GM12878 (cell line): Measurements from ENCODE around the gene RPA3. TPM values are rescaled to one million over a fixed set of nuclear protein-coding genes. Genes with fewer than 3 reads are reported as not detected.

ENCODE experiments used
- ATAC-seq: fragments of 200-7000 bp; cut with Tn5 transposase; 3 replicates; pipeline ENCODE4 v1.9.1; 2020; ENCODE audit warnings: mild to moderate bottlenecking, moderate library complexity
- BruUV-seq: library from RNA; stranded (reverse); fragments of 400-500 nt; replicated peaks from 2 replicates; lab custom pipeline; 2021; lab: Mats Ljungman, UMichigan
- CTCF ChIA-PET: fragments of 300-600 bp; sonication (Branson Sonifier 250); formaldehyde crosslinking; extraction: SDS; loops from one replicate; lab custom pipeline; 2021; ENCODE audit warnings: inconsistent platforms; lab: Yijun Ruan, JAX
- POLR2A ChIA-PET: fragments of 350-600 bp; formaldehyde crosslinking; extraction: SDS; loops from one replicate; lab custom pipeline; 2021; ENCODE audit warnings: inconsistent platforms; lab: Charles Lee
- RAD21 ChIA-PET: fragments of 300-600 bp; sonication (Branson Sonifier 250); formaldehyde crosslinking; loops from one replicate; lab custom pipeline; 2023; ENCODE audit warnings: antibody characterized with exemption; ENCODE audit not compliant: unreplicated experiment; lab: Charles Lee
- SMC1A ChIA-PET: fragments of 300-600 bp; sonication (Branson Sonifier 250); formaldehyde crosslinking; loops from one replicate; lab custom pipeline; 2023; ENCODE audit not compliant: unreplicated experiment, uncharacterized antibody; lab: Charles Lee
- DNase-seq: peaks from one replicate; pipeline ENCODE4 v3.0.0-alpha.2; 2011; ENCODE audit warnings: low read depth, low spot score
- FAIRE-seq: peaks from 3 replicates; lab custom pipeline; 2011; peaks lifted over from hg19 to GRCh38; lab: Jason Lieb, UNC
- H2AFZ ChIP-seq: 2 replicates; pipeline ENCODE4 v1.6.0; 2011; ENCODE audit warnings: low read depth, low read length, control low read depth; ENCODE audit not compliant: control insufficient read depth
- H3K27ac ChIP-seq: 2 replicates; pipeline ENCODE4 v1.5.1; 2011; ENCODE audit warnings: control low read depth; ENCODE audit not compliant: control insufficient read depth, insufficient read depth
- H3K27me3 ChIP-seq, 2 experiments: replicated peaks in 1 of 2; 2 replicates each; pipeline versions ENCODE4 v1.6.0 to v1.6.1; 2011; ENCODE audit warnings: low read length in 1 of 2; ENCODE audit not compliant: control insufficient read depth in 2 of 2, insufficient read depth in 2 of 2
- H3K36me3 ChIP-seq, 2 experiments: 2 replicates each; pipeline ENCODE4 v1.5.1; 2011; ENCODE audit warnings: low read length in 1 of 2; ENCODE audit not compliant: control insufficient read depth in 2 of 2, insufficient read depth in 2 of 2
- H3K4me1 ChIP-seq: 2 replicates; pipeline ENCODE4 v1.6.1; 2011; ENCODE audit warnings: mild to moderate bottlenecking, low read length, moderate library complexity, mixed read lengths; ENCODE audit not compliant: control insufficient read depth, insufficient read depth
- H3K4me2 ChIP-seq: 2 replicates; pipeline ENCODE4 v1.6.0; 2011; ENCODE audit warnings: control low read depth; ENCODE audit not compliant: control insufficient read depth, insufficient read depth
- H3K4me3 ChIP-seq: fragments of 200-600 bp; sonication (generic); 2 replicates; pipeline ENCODE4 v1.5.1; 2016
- H3K79me2 ChIP-seq: 2 replicates; pipeline ENCODE4 v1.6.0; 2011; ENCODE audit warnings: low read length; ENCODE audit not compliant: control insufficient read depth, insufficient read depth
- H3K9ac ChIP-seq: 2 replicates; pipeline ENCODE4 v1.8.0; 2011; ENCODE audit warnings: low read length, control low read depth, mixed read lengths; ENCODE audit not compliant: control insufficient read depth, insufficient read depth
- H3K9me3 ChIP-seq: replicated peaks from 3 replicates; pipeline ENCODE4 v1.5.1; 2011; ENCODE audit warnings: mild to moderate bottlenecking, low read length; ENCODE audit not compliant: control insufficient read depth, insufficient read depth
- H4K20me1 ChIP-seq: 2 replicates; pipeline ENCODE4 v1.6.0; 2011; ENCODE audit not compliant: control insufficient read depth, insufficient read depth
- CBFB ChIP-seq: IDR thresholded peaks from 2 replicates; pipeline ENCODE4 v1.6.1; 2016; ENCODE audit warnings: antibody characterized with exemption, low read depth
- E2F8 ChIP-seq: fragments of 450-650 bp; IDR thresholded peaks from 2 replicates; pipeline ENCODE4 v1.6.1; 2018; ENCODE audit warnings: mild to moderate bottlenecking, low read depth, moderate library complexity; ENCODE audit not compliant: partially characterized antibody
- HCFC1 ChIP-seq: fragments of 150-350 bp; IDR thresholded peaks from 2 replicates; pipeline ENCODE4 v1.6.1; 2014; ENCODE audit warnings: low read length
- LARP7 ChIP-seq: fragments of 450-650 bp; IDR thresholded peaks from 2 replicates; pipeline ENCODE4 v1.6.1; 2017; ENCODE audit warnings: mild to moderate bottlenecking
- MEF2B ChIP-seq: fragments of 450-650 bp; IDR thresholded peaks from 2 replicates; pipeline ENCODE4 v1.6.1; 2018; ENCODE audit warnings: mild to moderate bottlenecking, moderate library complexity; ENCODE audit not compliant: partially characterized antibody, poor library complexity, severe bottlenecking
- MXI1 ChIP-seq: fragments of 150-350 bp; IDR thresholded peaks from 2 replicates; pipeline ENCODE4 v1.6.1; 2011; ENCODE audit warnings: low read depth, mild to moderate bottlenecking, inconsistent platforms, low read length, improper control_type of control experiment
- MYB ChIP-seq: fragments of 150-350 bp; IDR thresholded peaks from 2 replicates; pipeline ENCODE4 v1.6.1; 2014; ENCODE audit warnings: mild to moderate bottlenecking, low read depth, low read length, borderline replicate concordance
- MYC ChIP-seq: IDR thresholded peaks from 2 replicates; pipeline ENCODE4 v1.6.1; 2011; ENCODE audit warnings: mild to moderate bottlenecking, low read length, moderate library complexity, inconsistent platforms; ENCODE audit not compliant: insufficient read depth, insufficient replicate concordance, insufficient read length, severe bottlenecking
- NFIC ChIP-seq: IDR thresholded peaks from 2 replicates; pipeline ENCODE4 v1.6.1; 2012; ENCODE audit warnings: low read depth, mild to moderate bottlenecking, inconsistent platforms, low read length, moderate library complexity
- PBX3 ChIP-seq: IDR thresholded peaks from 2 replicates; pipeline ENCODE4 v1.6.1; 2011; ENCODE audit warnings: mild to moderate bottlenecking, low read depth, low read length, moderate library complexity; ENCODE audit not compliant: insufficient replicate concordance
- RAD51 ChIP-seq: fragments of 450-650 bp; IDR thresholded peaks from 2 replicates; pipeline ENCODE4 v1.6.1; 2016; ENCODE audit warnings: moderate library complexity, mild to moderate bottlenecking, inconsistent platforms
- SIX5 ChIP-seq: IDR thresholded peaks from 2 replicates; pipeline ENCODE4 v1.6.1; 2011; ENCODE audit warnings: mild to moderate bottlenecking, low read depth, low read length, moderate library complexity; ENCODE audit not compliant: severe bottlenecking
- USF2 ChIP-seq: IDR thresholded peaks from 2 replicates; pipeline ENCODE4 v1.6.1; 2011; ENCODE audit warnings: low read depth, low read length, improper control_type of control experiment, borderline replicate concordance
- ZBTB11 ChIP-seq: fragments of 450-650 bp; formaldehyde crosslinking; IDR thresholded peaks from 2 replicates; pipeline ENCODE4 v1.5.0; 2022; ENCODE audit warnings: mild to moderate bottlenecking, missing genetic modification characterization
- WGBS: methylation state at CpG from one replicate; pipeline ENCODE4 v1.1.6; 2016; ENCODE audit warnings: low lambda C conversion rate; ENCODE audit not compliant: insufficient replicate concordance, insufficient coverage; ENCODE audit errors: missing lambda C conversion rate; 5-methylcytosine and 5-hydroxymethylcytosine counted together
- in situ Hi-C: fragments of 300-500 bp; cut with MboI; formaldehyde crosslinking; loops from 9 replicates; pipeline ENCODE4 v1.14.3; 2018; ENCODE audit warnings: mixed read lengths
- intact Hi-C: fragments of 100-400 bp; cut with micrococcal nuclease; formaldehyde crosslinking; loops from one replicate; pipeline ENCODE4 v1.14.2; 2022; ENCODE audit not compliant: unreplicated experiment
- polyA plus RNA-seq, 11 experiments: library from polyadenylated mRNA; depleted of rRNA in 4 of 11; unstranded in 6 of 11; stranded (reverse) in 5 of 11; fragments of >200 nt; fragmentation: Nextera tagmentation in 4 of 11; fragmentation: Illumina TruSeq in 1 of 11; extraction: Ambion mirVana in 4 of 11; extraction: Trizol in 1 of 11; gene quantifications; 1 replicate in 1 of 11; 2 replicates in 10 of 11; pipeline versions ENCODE4 v1.2.1 to v1.2.3, GENCODE V29; 2011 to 2016; ENCODE audit warnings: inconsistent platforms in 2 of 11, missing spikeins in 2 of 11, low read depth in 1 of 11
- total RNA-seq, 4 experiments: library from RNA; depleted of rRNA in 3 of 4; stranded (reverse); fragments of >200 nt in 3 of 4; fragmentation: Illumina TruSeq in 1 of 4; extraction: Trizol in 1 of 4; gene quantifications; 2 replicates each; pipeline versions ENCODE4 v1.2.1 to v1.2.3, GENCODE V29; 2013 to 2021

RPA3 gene
- total and polyA plus RNA-seq, 10 of the 15 experiments (the other 5 are each of a cell fraction or from before 2014, with no cell fraction given): 60.2 to 343 (median 112) TPM

- TF ChIP-seq E2F8 (no peak), SIX5 (no peak)
Measured at GRCh38 chr7:7673240-7673550, 45.2 kb downstream of the RPA3 start (continued).

- no peak for DNase-seq
- 59% methylated on average over 6 of the region's 6 CpGs for WGBS
- intact Hi-C loops: no loop called here
Measured at GRCh38 chr7:7672545-7673239, 45.7 kb downstream of the RPA3 start.

More at GRCh38 chr7:7672545-7673239, 45.7 kb downstream of the RPA3 start:
- Histone ChIP-seq H4K20me1 (no peaks in the 10 kb centered on the region), H3K4me3 (no peak overlapping the region), H3K79me2 (no peaks in the 10 kb centered on the region), H3K9me3 (peaks cover 10% of the 10 kb centered on the region)
- SMC1A ChIA-PET: no interaction called here
- BruUV-seq: no TSS peak
- TF ChIP-seq HCFC1 (no peak), NFIC (no peak), MYB (no peak), PBX3 (no peak), RAD51 (no peak), USF2 (no peak), MXI1 (no peak), MEF2B (no peak), MYC (no peak), ZBTB11 (CRISPR knock-in tag) (no peak), LARP7 (no peak), CBFB (no peak)
- TF ChIP-seq, all 136 proteins: peak for 0
- no peaks in the 10 kb centered on the region for H3K4me1 ChIP-seq
- FAIRE-seq (no peak), ATAC-seq (no peak; the same call in 2 of the 3 replicates)
- ChIA-PET RAD21 (no interaction called here), CTCF (no interaction called here), POLR2A (no interaction called here)
- no peak overlapping the region for H3K27ac ChIP-seq
- no peak overlapping the region for H2AFZ ChIP-seq
- H3K27me3 ChIP-seq: no peaks in the 10 kb centered on the region
- H3K4me2 ChIP-seq: no peak overlapping the region
- peaks cover 0 to 2% of the 10 kb centered on the region in 2 experiments; a peak in 2 of 4 replicates for H3K36me3 ChIP-seq
- in situ Hi-C loops: no loop called here
- H3K9ac ChIP-seq: no peak overlapping the region
